DLD1 (cell line): ENCODE data around the gene CHRNG.
"Not testable (repeated sequence)": the region's sequence is repeated elsewhere in the genome, so short reads cannot be mapped to it uniquely, and the experiment has no call there.

ENCODE experiments used
- in situ Hi-C: cut with HindIII; loops from 2 replicates; pipeline ENCODE4 v1.10.0; 2017; ENCODE audit warnings: low sequenced_read_pairs

The CHRNG gene

DNA sequence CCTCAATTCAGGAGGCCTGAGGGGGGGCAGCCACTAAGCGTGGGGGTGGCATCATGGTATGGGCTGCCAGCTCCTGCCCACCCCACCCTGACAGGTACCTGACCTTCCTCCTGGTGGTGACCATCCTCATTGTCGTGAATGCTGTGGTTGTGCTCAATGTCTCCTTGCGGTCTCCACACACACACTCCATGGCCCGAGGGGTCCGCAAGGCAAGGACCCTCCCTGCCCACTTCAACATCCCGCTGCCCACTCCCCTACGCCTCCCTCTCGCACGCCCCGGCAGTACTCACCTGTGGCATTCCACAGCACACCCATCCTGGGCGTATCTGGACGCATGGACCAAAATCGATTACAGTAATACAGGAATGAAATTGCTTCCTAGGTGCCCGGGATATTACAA lies 4.0 kb downstream of the CHRNG start:
- in situ Hi-C loops, result no loop called here

GRCh38 chr2:232543928-232544631 lies 4.6 kb downstream of the CHRNG start:
- in situ Hi-C loops, result no loop called here

DNA sequence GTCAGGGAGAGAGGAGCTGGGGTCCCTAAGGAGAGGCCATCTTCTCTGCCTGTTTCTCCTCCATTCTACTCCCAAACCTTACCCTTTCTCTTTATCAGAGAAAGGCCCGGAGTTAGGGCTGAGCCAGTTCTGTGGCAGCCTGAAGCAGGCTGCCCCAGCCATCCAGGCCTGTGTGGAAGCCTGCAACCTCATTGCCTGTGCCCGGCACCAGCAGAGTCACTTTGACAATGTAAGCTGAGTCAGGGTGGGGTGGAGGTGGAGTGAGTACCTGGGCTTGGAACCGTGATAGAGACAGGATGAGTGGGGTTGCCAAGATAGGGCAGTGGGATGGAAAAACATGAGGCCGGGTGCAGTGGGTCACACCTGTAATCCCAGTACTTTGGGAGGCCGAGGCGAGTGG lies 5.2 kb downstream of the CHRNG start:
- in situ Hi-C loops, result no loop called here

GRCh38 chr2:232545511-232546375 lies 6.3 kb downstream of the CHRNG start:
- in situ Hi-C loops, result no loop called here

GRCh38 chr2:232547991-232548390 lies 8.5 kb downstream of the CHRNG start:
- in situ Hi-C loops, result no loop called here

- in situ Hi-C loops, result no loop called here
These were observed 10.3 kb downstream of the CHRNG start for GRCh38 chr2:232549655-232550353.

GRCh38 chr2:232550354-232551249 lies 11.1 kb downstream of the CHRNG start, which contains the start of the genes EIF4E2 and TIGD1:
Gene EIF4E2, plus strand, starts transcription at chr2:232550689. Its CDS starts 36 bp downstream, at chr2:232550725.
Gene TIGD1, minus strand, starts transcription at chr2:232550557. Its CDS starts 675 bp downstream, at chr2:232549882.
- in situ Hi-C loops, result no loop called here

DNA sequence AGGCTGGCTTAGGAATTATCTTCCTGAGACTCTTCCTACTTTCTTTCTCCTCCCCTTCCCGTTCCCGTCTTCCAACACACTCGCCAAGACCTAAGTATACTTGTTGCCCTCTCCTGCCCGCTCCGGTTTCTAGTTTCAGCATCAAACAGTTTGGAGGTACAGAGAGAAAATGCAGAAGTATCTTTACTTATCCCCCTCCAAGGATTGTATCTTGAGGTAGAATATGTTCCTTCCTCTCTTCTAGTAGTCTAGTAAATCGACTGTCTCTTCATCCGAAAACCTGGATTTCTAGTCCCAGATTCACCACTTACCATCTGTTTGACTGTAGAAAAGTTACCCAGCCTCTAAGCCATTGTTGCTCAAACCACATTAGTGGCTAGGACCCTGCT lies 11.8 kb downstream of the CHRNG start:
- in situ Hi-C loops, result no loop called here

DNA sequence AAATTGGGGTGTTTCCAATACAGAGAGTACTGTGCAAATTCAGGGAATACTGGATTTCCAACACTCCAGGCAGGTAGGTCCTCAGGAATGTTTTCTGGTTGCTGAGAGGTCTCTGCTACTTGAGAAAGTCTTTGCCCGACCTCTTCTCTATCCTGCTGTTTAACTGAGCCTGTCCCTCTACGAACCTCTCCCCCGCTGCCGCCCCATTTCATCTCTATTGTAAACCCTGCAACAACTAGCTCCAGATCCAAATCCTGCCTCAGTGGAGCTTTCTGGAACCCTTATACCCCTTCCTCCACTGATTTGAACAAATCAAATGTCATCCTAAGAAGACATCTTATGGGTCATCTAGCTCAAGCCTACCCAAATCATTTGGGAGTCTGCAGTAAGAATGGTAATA lies 12.3 kb downstream of the CHRNG start:
- in situ Hi-C loops, result no loop called here

DNA sequence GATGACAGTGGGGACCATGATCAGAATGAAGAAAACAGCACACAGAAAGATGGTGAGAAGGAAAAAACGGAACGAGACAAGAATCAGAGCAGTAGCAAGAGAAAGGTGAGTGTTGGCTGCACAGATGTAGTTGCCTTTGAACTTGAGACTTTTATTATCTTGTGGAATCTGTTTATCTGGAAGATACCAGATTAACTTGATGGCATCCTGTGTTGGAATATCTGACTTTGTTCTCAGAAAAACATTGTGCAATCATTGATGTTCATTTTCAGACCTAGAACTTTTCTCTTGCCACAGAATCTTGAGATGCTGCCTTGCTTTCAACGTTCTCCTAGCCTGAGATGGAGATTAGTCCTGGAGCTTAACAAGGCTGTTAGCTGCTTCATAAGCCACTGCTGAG lies 16.9 kb downstream of the CHRNG start:
- in situ Hi-C loops, result no loop called here

DNA sequence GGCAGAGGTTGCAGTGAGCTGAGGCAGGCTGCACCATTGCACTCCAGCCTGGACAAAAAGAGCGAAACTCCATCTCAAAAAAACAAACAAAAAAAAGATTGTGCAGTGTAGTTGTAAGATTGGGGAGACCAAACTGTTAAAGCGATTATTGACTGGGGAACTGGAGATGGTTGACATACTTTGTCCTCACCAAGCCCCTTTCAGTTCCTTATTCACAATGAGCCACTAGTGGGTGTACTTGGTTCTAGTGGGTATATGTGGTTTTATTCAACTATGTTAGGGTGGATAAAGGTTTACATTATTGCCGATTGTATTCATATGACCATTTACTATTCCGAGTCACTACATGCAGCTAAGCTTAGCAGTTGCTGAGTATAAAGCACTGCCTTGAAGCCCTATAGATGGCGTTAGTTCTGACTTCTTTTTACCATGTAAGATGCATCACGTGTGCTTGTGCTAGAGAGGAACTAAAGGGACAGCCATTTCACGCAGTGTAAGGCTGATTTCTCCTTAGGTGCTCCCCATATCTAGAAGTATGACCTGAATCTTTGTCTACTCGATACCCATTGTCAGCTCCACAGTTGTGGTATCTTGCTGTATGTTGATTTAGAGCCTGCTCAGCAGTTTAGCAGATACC lies 23.1 kb downstream of the CHRNG start:
- in situ Hi-C loops, result no loop called here

DNA sequence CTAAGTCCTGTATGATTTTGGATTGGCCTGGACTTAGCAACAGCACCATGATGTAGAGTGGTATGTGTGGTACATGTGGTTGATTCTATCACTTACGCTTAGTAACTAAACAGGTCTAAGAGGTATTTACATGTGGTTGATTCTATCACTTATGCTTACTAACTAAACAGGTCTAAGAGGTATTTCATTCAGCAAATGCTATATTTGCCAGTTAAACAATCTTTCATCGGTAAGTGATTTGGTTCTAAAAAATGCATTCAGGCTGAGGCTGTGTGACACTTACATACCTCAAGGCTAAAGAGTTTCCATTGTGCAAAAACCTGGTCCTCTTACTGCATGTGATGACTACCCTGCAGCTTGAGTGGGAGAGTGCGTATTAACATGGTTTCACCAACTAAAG lies 24.1 kb downstream of the CHRNG start:
- in situ Hi-C loops, result no loop called here

DNA sequence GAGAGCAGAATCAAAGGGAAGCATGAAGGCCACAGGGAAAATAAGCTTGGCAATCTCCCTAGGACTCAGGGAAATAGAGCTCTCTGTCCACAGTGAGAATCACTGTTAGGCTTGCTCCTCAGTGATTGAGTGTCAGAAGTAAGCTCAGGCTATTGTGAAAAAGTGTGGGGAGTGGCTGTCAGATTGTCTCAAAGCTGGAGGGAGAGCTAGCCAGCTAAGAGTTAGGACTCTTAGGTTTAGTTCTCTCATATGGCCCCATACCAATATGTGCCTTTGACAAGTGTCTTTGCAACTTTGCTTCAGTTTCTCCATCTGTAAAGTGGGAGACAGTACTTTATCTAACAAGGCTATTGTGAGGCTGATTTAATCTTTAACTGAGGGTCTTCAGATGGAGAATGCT lies 28.2 kb downstream of the CHRNG start:
- in situ Hi-C loops, result no loop called here

DNA sequence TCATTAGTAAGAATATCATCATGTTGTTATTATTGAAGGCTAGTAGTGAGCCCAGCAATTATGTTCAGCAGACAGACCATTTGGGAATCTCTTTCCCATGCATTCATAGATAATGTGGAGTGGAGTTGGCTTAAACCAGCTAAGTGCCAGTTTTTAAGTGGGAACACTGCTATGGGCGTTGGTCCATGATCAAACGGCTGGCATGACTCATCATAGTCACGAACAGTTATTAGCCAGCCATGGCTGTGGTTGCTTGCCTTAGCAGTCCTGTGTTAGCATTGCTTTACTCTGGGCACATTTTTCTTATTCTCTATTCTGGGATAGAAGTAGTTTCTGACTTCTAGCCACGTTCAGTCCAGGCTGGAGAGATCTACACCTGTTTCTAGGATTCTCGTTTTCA lies 28.7 kb downstream of the CHRNG start:
- in situ Hi-C loops, result no loop called here

GRCh38 chr2:232569541-232569940 lies 30.0 kb downstream of the CHRNG start:
- in situ Hi-C loops, result no loop called here

- in situ Hi-C loops, result not testable (repeated sequence)
These were observed 31.0 kb downstream of the CHRNG start for GRCh38 chr2:232570481-232570880.

DNA sequence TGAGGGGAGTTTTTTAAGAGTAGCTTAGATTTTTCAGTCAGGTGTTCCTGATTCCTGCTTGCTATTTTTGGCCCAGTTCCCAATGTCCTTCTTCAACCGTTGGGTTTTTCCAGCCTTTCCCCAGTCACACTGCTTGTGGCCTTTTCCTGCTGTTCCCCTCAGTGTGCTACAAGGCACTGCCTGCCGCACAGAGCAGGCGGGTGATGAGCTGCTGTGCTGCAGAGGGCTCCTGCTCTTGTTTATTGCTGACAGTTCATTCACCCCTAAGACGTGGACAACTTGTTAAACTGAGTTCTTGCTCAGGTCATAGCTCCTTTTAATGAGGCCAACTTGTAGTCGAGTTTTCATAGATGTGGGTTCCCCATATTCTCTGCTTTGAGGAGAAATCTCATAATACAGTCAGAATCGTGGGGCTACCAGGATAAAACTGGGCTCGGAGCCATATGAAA lies 31.6 kb downstream of the CHRNG start:
- in situ Hi-C loops, result no loop called here

DNA sequence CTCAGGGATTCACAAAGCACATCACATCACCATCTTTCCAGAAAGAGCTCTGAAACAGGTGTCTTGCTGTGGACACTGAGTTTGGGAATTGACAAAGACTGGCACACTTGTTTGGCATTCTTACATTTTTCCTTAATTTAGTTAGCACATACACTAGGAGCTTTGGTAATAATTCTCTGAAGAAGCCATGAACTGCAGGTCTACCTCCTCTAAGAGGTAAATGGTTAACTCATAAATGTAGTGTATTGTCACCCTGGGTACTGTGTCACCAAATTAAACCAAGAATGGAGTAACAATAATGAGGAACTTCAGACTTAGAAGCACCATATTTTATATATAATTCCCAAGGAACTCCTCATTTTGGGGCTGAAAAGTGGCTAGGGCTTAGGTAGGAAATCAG lies 33.5 kb downstream of the CHRNG start:
- in situ Hi-C loops, result no loop called here

- in situ Hi-C loops, result no loop called here
These were observed 34.4 kb downstream of the CHRNG start for GRCh38 chr2:232573771-232574435.
